HG03558 (cell line): ENCODE measurements around the gene LRRC71.

Experiments
- ATAC-seq: cut with Tn5 transposase; IDR thresholded peaks from one replicate; pipeline ENCODE4 v1.9.1; 2021; ENCODE audit warnings: moderate number of reproducible peaks; ENCODE audit not compliant: unreplicated experiment; ENCODE audit errors: extremely low read depth

The LRRC71 gene

GRCh38 chr1:156973417-156973816 is 53.0 kb downstream of the LRRC71 start:
- no peak for ATAC-seq

GRCh38 chr1:156975084-156975483 is 54.7 kb downstream of the LRRC71 start:
- no peak for ATAC-seq

- ATAC-seq, result no peak
Observed at GRCh38 chr1:156980551-156980950, 60.1 kb downstream of the LRRC71 start.
